GM19043 (cell line): Measurements from ENCODE around the gene PDGFRA.

ENCODE experiments used
- ATAC-seq: cut with Tn5 transposase; IDR thresholded peaks from one replicate; pipeline ENCODE4 v1.9.1; 2021; ENCODE audit warnings: low read depth; ENCODE audit not compliant: unreplicated experiment

The PDGFRA gene

GRCh38 chr4:54228961-54229501, at the start of gene PDGFRA:
Gene PDGFRA, plus strand, starts transcription at chr4:54229293. Its CDS starts 29,476 bp downstream, at chr4:54258769.
- ATAC-seq, result no peak

DNA sequence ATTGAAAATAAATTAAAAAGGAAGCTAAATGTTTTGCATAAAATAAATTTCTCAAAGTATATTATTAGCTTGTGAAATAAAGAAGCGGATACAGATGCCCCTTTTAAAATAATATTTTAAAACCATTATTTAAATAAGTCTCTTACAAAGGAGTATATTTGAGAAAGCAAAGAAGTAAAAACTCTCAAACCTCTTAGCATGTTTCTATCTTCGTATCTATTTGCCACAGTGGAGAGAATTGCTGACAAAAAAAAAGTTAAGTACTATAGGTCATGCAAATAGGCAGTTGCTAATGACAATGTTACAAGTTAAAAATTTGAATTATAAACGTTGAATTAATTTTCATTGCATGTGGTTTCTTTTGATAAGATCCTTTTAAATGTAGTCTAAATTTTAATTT, 44.5 kb upstream of the PDGFRA start:
- no peak for ATAC-seq

GRCh38 chr4:54185044-54185780, 43.9 kb upstream of the PDGFRA start:
- no peak for ATAC-seq

DNA sequence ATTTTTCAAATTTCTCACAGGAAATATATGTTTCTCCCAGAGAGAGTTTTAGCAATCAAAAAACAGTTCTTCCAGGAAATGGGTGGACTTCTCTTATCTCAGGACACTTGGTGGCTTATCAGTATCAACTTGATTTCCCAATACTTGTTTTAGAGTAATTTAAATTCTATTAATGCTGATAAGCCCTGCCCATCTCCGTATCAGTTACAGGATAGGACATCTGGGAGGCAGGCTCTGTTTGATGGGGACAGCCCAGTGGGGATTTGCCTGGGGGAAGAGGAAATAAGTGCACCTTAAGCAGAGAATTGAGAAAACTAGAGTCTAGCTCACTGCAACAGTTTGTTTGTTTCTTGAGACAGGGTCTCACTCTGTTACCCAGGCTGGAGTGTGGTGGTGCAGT, 43.2 kb upstream of the PDGFRA start:
- ATAC-seq, result no peak

DNA sequence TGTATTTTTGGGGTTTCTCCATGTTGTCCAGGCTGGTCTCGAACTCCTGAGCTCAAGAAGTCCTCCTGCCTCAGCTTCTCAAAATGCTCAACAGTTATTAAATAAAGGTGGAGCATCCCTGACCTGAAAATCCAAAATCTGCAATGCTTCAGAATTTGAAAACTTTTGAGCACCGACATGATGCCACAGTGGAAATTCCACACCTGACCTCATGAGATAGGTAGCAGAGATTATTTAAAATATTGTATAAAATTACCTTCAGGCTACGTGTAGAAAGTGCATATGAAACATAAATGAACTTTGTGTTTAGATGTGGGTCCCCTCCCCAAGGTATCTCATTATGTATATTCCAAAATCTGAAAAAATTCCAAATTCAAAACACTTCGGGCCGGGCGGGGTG, 42.7 kb upstream of the PDGFRA start:
- no peak for ATAC-seq

DNA sequence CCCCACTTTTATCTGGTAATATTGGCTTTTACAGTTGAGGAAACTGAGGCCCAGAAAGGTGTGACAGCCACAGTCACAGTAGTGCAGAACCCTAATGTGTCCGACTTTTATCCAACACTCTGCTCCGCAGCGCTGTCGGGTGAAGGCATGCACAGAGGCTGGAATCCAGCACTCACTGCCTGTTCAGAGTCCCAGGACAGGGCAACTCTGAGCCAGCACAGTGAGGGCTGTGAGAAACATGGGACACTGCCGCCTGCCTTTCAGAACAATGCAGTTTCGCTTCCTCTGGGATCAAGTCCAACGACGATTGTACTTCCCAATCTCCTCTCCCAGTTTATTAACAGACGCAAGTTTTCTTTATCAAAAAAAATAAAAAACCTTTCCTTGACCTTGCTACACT, 41.9 kb upstream of the PDGFRA start:
- no peak for ATAC-seq

- ATAC-seq, result no peak
Observed at GRCh38 chr4:54189140-54189539, 40.0 kb upstream of the PDGFRA start.

GRCh38 chr4:54192811-54193210, 36.3 kb upstream of the PDGFRA start:
- no peak for ATAC-seq

- ATAC-seq, result no peak
Observed at GRCh38 chr4:54197926-54198325, 31.2 kb upstream of the PDGFRA start.

- no peak for ATAC-seq
Observed at GRCh38 chr4:54199919-54200318, 29.2 kb upstream of the PDGFRA start.

GRCh38 chr4:54209617-54210016, 19.5 kb upstream of the PDGFRA start:
- ATAC-seq, result no peak

GRCh38 chr4:54213001-54213400, 16.1 kb upstream of the PDGFRA start:
- ATAC-seq, result no peak

DNA sequence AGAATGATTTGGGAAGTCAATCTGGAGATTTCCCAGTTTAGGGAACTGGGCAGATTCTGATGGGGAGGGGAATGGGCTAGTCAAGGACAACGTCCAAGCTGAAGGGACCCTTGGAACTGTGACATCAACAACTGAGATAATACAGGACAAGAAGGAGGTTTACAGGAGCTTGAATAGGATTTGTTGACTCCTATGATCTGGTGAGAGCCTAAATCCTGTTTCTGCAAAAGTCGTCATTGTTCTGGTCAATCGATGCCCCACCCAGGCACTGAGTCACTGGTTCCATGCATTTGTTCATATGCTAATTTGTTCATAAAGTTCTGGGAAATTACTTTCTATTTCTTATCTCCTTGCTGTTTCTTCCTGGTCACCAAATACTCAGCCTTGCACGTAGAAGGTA, 15.3 kb upstream of the PDGFRA start:
- no peak for ATAC-seq

DNA sequence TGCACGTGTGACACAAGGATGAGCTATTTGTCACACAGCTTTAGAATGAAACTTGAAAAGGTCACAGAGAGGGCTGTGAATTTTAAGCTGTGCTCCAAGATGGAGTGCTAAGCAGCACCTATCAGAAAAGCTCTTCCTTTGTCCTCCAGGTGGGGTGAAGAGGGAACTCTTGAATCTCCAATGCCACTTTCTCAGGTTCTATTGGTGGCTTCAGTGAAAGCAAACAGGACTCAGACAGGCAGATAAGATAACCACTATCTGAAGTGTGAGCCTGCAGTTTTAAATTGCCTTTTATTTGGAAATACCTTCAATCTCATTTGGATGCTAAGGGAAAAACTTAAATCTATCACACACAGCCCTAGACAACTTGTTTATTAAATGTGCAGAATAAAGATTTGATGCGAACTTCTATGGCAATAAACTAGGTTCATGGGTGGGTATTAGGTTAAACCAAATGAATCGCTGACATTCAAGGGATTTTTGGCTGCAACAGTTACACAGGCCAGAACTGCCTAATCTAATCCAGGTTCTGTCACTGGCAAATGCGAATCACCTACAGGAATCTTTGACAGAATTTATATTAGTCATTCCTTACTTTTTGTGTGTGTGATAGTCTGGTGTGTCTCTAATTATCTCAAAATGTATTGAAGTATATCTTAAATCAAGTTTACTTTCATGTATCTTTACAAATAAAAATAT, 13.6 kb upstream of the PDGFRA start:
- ATAC-seq, result no peak

DNA sequence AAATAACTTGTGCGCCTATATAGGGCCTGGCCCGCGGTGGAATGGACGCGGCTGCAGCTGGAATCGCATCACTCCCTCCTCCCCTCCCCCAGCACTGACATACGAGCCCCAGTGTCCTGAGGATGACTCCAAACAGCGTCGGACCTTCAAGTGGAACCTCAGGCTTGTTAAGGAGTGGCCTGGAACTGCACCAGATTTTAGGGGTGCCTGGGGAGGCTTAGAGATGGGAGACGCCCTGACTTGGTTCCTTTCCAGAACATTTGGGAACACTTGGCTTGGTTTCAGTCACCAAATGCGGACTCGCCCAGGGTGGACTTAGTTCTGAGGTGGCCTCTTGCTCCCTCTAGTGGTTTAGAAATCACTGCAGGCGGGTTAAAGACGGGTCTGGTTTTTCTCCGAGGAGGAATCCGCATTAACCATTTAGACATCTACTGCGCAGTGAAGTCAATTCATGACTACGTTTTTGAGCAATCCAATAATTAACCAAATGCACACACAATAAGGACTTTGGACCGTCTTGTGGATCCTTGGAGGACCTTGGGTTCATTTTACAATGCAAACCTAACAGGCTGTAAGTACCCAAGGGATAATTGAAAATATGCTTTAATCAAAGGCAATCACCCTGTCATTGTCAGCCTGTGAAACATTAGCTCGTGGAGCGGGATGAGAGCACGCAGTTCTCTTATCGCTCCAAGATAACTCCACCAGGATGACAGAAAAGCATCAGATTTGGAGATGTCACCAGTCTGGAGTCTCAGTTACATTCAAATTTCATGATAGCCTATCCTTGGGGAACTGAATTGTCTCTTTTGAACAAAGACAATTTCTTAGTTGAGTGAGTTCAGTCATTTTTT, 11.2 kb upstream of the PDGFRA start:
- ATAC-seq, result no peak

GRCh38 chr4:54218736-54219135, 10.4 kb upstream of the PDGFRA start:
- ATAC-seq, result no peak

DNA sequence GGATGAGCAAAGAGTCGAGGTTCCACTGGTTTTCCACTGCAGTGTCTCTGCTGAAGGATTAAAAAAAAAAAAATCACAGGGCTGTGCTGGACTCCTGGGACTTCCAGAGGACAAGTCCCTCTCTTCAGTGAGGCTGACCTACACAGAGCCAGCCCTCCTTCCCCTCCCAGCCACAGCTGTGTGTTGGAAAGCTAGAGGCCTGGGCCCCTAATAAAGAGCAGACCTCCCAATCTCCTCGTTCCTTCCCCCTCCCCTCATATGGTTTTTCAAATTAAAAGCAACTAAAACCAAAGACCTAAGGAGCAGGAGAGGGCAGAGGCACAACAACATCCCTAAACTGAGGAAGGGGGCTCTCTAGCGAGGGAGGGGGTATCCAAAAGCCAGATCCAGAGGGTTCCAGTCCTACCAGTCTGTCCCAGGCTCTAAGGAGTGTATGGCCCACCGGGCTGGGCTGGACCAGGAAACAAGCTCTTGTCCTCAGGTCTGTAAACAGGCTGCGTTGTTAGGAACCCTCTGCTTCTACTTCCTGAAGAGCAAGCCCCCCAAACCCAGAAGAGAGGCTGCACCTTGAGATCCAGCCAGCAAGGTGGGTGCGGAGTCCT, 4.0 kb upstream of the PDGFRA start:
- ATAC-seq, result no peak

GRCh38 chr4:54225598-54226403, 3.3 kb upstream of the PDGFRA start:
- ATAC-seq, result no peak

GRCh38 chr4:54226404-54227255, 2.5 kb upstream of the PDGFRA start:
- ATAC-seq, result no peak
